GM18511 (cell line): Measurements from ENCODE around the gene MMP19.
"Not testable (repeated sequence)": the region's sequence is repeated elsewhere in the genome, so short reads cannot be mapped to it uniquely, and the experiment has no call there.

Experiments used
- ATAC-seq: cut with Tn5 transposase; IDR thresholded peaks from one replicate; pipeline ENCODE4 v1.9.1; 2021; ENCODE audit warnings: mild to moderate bottlenecking, moderate library complexity; ENCODE audit not compliant: unreplicated experiment

Gene MMP19

GRCh38 chr12:55842681-55843429 is at the start of gene MMP19:
TSS of gene MMP19 (minus strand) at chr12:55842936. CDS start at chr12:55842830, 106 bp downstream.
- ATAC-seq = no peak

- ATAC-seq = no peak
These were observed 48.6 kb upstream of the MMP19 start for GRCh38 chr12:55891310-55891709.

GRCh38 chr12:55885113-55885512 is 42.4 kb upstream of the MMP19 start:
- ATAC-seq = no peak

GRCh38 chr12:55877824-55878223 is 35.1 kb upstream of the MMP19 start:
- ATAC-seq = no peak

- ATAC-seq = no peak
These were observed 33.1 kb upstream of the MMP19 start for GRCh38 chr12:55875704-55876467.

GRCh38 chr12:55874443-55874842 is 31.7 kb upstream of the MMP19 start:
- ATAC-seq = no peak

- not testable (repeated sequence) for ATAC-seq
These were observed 23.8 kb upstream of the MMP19 start for GRCh38 chr12:55866454-55867004.

GRCh38 chr12:55865327-55865726 is 22.6 kb upstream of the MMP19 start:
- no peak for ATAC-seq

- not testable (repeated sequence) for ATAC-seq
These were observed 20.2 kb upstream of the MMP19 start for GRCh38 chr12:55862931-55863330.

GRCh38 chr12:55862286-55862685 is 19.6 kb upstream of the MMP19 start:
- no peak for ATAC-seq

- ATAC-seq = no peak
These were observed 19.1 kb upstream of the MMP19 start for GRCh38 chr12:55861871-55862270.

- ATAC-seq = no peak
These were observed 18.7 kb upstream of the MMP19 start for GRCh38 chr12:55861396-55861795.

- ATAC-seq = no peak
These were observed 10.0 kb upstream of the MMP19 start for GRCh38 chr12:55852740-55853139.

- ATAC-seq = no peak
These were observed 8.2 kb upstream of the MMP19 start for GRCh38 chr12:55850893-55851292.

GRCh38 chr12:55850401-55850800 is 7.7 kb upstream of the MMP19 start:
- no peak for ATAC-seq

GRCh38 chr12:55849616-55850343 is 7.0 kb upstream of the MMP19 start:
- no peak for ATAC-seq

GRCh38 chr12:55847603-55848291 is 5.0 kb upstream of the MMP19 start:
- ATAC-seq = no peak

GRCh38 chr12:55847033-55847432 is 4.3 kb upstream of the MMP19 start:
- ATAC-seq = no peak

- no peak for ATAC-seq
These were observed 3.2 kb upstream of the MMP19 start for GRCh38 chr12:55845785-55846496.

- no peak for ATAC-seq
These were observed 2.6 kb upstream of the MMP19 start for GRCh38 chr12:55845361-55845760.
